Measurements from ENCODE around the gene BARHL1.

The BARHL1 gene

GRCh38 chr9:132541870-132542830, 40.3 kb upstream of the BARHL1 start:
- no peak for DNase-seq (ENCODE audit: low read depth)
- TF ChIP-seq CTCF (conservative IDR thresholded peaks at IDR 0.05; ENCODE audit: control insufficient read depth, insufficient read depth, low read depth, low read length): no peak
- no peak overlapping the region for H3K4me3 ChIP-seq (ENCODE audit: control insufficient read depth, low read depth, low read length)

- H3K4me3 ChIP-seq (ENCODE audit: control insufficient read depth, low read depth, low read length): no peak overlapping the region
- no peak for TF ChIP-seq CTCF (conservative IDR thresholded peaks at IDR 0.05; ENCODE audit: control insufficient read depth, insufficient read depth, low read depth, low read length)
- no peak for DNase-seq (ENCODE audit: low read depth)
These were observed 39.2 kb upstream of the BARHL1 start for GRCh38 chr9:132543251-132543650.

GRCh38 chr9:132543960-132544359, 38.4 kb upstream of the BARHL1 start:
- TF ChIP-seq CTCF (conservative IDR thresholded peaks at IDR 0.05; ENCODE audit: control insufficient read depth, insufficient read depth, low read depth, low read length): no peak
- DNase-seq (ENCODE audit: low read depth): no peak
- H3K4me3 ChIP-seq (ENCODE audit: control insufficient read depth, low read depth, low read length): no peak overlapping the region

GRCh38 chr9:132545578-132545977, 36.8 kb upstream of the BARHL1 start:
- no peak for DNase-seq (ENCODE audit: low read depth)
- no peak overlapping the region for H3K4me3 ChIP-seq (ENCODE audit: control insufficient read depth, low read depth, low read length)
- no peak for TF ChIP-seq CTCF (conservative IDR thresholded peaks at IDR 0.05; ENCODE audit: control insufficient read depth, insufficient read depth, low read depth, low read length)

GRCh38 chr9:132546148-132547051, 36.0 kb upstream of the BARHL1 start:
- H3K4me3 ChIP-seq (ENCODE audit: control insufficient read depth, low read depth, low read length): no peak overlapping the region

More at GRCh38 chr9:132546148-132547051, 36.0 kb upstream of the BARHL1 start:
- TF ChIP-seq CTCF (conservative IDR thresholded peaks at IDR 0.05; ENCODE audit: control insufficient read depth, insufficient read depth, low read depth, low read length): no peak
- peak; percentile 24 for DNase-seq (ENCODE audit: low read depth)

Measured in fibroblast of mammary gland (primary cell).